ENCODE measurements around the gene NFATC4.

The NFATC4 gene

GRCh38 chr14:24390701-24391468 lies 22.9 kb downstream of the NFATC4 start:
- DNase-seq = no peak

- no peak for DNase-seq
Observed at GRCh38 chr14:24392325-24393091, 24.5 kb downstream of the NFATC4 start.

- no peak for DNase-seq
Observed at GRCh38 chr14:24394275-24394674, 26.3 kb downstream of the NFATC4 start.

GRCh38 chr14:24395609-24396582 lies 27.9 kb downstream of the NFATC4 start:
- no peak for DNase-seq

GRCh38 chr14:24397639-24398292 lies 29.8 kb downstream of the NFATC4 start:
- DNase-seq = no peak

GRCh38 chr14:24398293-24398652 lies 30.3 kb downstream of the NFATC4 start:
- DNase-seq = no peak

GRCh38 chr14:24398653-24399446 lies 30.9 kb downstream of the NFATC4 start, which contains the start of gene NYNRIN:
Gene NYNRIN (plus strand): TSS chr14:24399003. CDS start chr14:24399247, 244 bp downstream.
- no peak for DNase-seq

- no peak for DNase-seq
Observed at GRCh38 chr14:24399447-24399822, 31.5 kb downstream of the NFATC4 start.

- DNase-seq = no peak
Observed at GRCh38 chr14:24399999-24400718, 32.2 kb downstream of the NFATC4 start.

GRCh38 chr14:24401810-24402702 lies 34.1 kb downstream of the NFATC4 start:
- no peak for DNase-seq

- DNase-seq = no peak
Observed at GRCh38 chr14:24403294-24403998, 35.5 kb downstream of the NFATC4 start.

- DNase-seq = no peak
Observed at GRCh38 chr14:24404814-24405213, 36.8 kb downstream of the NFATC4 start.

GRCh38 chr14:24406416-24406815 lies 38.4 kb downstream of the NFATC4 start:
- no peak for DNase-seq

GRCh38 chr14:24407608-24408325 lies 39.8 kb downstream of the NFATC4 start:
- no peak for DNase-seq

GRCh38 chr14:24408764-24409163 lies 40.8 kb downstream of the NFATC4 start:
- no peak for DNase-seq

GRCh38 chr14:24409192-24409591 lies 41.2 kb downstream of the NFATC4 start:
- no peak for DNase-seq

- no peak for DNase-seq
Observed at GRCh38 chr14:24409956-24410355, 42.0 kb downstream of the NFATC4 start.
